ENCODE measurements around the gene COX7A2L.
A peak's percentile ranks its signal among the peaks of the same experiment; 100 is the strongest.
"Not testable (repeated sequence)": the region's sequence is repeated elsewhere in the genome, so short reads cannot be mapped to it uniquely, and the experiment has no call there.

The COX7A2L gene

DNA sequence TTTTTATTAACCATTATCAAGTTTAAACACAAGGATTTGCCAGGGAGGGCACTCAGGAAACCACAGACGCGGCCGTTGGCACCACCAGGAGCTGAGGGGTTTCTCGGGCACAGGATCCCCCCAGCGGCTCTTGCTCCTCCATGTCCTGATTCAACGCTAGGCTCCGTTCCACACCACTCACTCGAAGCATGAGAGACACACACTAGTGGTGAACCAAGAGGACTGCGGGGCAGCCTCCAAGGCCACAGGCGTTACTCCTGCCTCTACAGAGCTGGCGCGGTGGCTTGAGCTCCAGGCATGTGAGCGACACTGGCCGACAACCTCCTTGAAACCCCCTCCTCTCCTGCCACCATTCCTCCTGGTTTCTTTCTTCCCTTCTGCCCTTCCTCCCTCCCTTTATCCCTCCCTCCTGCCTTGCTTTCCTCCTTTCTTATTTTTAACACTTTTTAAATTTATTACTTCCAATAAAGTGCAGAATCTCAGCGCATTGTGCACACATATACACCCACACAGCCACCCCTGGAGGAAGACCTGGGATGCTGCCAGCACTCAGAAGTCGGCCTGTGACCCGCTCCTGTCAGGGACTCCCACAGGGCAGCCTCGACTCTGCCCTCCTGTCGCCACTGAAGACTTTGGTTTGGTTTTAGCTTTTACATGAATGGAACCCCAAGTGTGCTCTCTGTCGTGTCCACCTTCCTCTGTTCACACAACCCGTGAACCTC, 21.7 kb downstream of the COX7A2L start:
- no peak for DNase-seq (ENCODE audit: low read depth)

DNA sequence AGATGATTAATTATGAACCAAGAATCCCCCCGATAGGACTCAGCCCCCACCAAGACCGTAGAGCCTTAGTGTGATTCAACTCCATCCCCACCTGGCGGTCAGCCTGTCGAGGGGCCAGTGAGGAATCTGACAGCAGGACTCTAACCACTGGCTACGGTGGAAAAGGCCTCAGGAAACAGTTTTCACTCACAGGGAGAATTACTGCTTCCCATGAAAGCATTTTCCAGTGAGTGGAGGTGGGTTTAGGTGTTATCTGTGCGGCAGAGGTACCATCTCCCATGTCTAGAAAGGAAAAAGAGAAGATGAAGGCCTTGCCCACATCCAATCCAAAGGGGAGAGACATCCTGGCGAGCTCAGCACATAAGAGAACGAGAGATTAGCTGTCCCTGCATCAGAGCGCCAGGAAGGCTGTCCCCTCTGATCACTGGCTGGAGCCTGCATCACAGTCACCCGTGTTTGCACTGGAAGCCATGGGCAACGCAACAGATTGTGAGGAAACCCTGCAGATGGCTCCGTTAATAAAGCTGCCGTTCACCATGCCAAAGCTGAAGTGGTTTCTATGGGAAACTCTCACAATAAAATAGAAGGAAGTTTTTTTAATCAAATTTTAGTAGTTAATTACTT, 22.3 kb downstream of the COX7A2L start:
- no peak for DNase-seq (ENCODE audit: low read depth)

DNA sequence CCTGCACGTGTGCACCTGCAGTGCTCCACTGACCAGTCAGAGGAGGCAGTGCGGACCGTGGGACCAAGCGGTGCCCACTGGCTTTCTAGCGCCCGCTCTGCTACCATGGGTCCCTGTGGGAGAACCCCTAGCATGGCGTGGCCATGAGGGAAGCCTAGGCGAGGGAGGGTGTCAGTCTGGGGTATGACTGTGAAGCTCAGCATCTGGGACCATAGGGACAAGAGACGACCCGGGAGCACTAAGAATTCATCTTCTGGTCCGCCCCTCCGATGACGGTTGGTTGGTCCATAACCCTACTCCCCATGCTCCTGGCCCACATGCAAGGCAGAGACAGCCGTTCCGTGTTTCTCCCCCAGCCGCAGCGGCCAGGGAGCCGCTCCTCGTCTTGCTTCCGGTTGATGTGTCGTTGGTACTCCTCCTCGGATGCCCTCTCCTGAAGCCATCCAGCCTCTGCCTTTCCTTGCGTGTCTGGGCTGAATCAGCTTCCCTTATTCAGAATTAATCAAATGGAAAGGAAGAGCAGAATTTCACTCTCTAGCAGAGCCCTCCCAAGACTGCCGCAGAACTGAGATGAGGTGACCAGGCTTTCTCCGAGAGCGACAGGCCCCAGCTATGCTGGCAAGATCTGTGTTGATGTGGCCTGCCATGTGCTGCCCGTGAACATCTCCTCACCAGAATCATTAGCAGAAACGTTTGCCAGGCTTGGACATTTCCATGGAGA, 23.0 kb downstream of the COX7A2L start:
- no peak for DNase-seq (ENCODE audit: low read depth)

DNA sequence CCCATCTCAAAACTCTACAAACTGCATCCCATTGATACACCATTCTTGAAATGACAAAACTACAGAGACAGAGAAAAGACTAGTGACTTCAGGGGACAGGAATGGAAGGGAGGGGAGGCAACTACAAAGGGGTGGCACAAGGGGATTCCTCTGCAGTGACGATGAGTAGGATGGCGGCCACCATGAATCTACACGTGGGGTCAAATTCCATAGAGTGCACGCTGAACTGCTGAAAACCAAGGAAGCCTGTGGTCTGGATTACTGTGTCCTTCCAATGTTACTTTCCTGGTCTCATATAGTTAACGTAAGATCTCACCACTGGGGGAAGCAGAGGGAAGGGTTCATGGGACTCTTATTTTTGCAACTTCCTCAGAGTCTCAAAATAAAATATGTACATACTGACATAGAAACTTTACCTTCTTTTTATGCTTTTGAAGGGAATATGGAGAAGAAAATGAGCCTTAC, 23.6 kb downstream of the COX7A2L start:
- peak; percentile 23 for DNase-seq (ENCODE audit: low read depth)

DNA sequence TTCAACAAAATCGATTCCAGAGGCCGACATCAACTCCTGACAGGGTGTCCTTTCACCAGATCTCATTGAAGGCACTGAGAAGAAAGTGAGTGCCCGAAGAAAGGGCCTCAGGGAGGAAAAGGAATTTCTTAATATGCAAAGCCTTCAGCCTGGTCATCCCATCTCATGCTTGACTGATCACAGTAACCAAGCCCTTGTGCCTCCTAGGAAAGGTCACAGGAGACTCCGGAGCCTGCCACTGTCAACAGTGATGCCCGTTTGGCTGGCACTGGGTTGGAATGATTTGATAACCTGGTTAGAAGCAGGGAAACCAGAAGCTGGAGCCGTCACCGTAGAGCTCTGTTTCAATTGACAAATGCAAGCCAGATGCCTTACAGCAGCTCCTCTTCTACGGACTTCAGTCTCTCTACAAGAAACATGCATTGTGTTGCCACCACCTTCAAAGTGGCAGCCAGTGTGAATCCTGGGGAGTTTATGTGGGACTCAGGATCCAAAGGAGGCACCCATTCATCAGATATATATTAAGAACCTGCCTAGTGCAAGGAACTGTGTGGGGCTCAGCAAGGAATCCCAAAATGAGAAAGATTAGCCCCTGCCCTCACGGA, 24.6 kb downstream of the COX7A2L start:
- DNase-seq (ENCODE audit: low read depth): no peak

DNA sequence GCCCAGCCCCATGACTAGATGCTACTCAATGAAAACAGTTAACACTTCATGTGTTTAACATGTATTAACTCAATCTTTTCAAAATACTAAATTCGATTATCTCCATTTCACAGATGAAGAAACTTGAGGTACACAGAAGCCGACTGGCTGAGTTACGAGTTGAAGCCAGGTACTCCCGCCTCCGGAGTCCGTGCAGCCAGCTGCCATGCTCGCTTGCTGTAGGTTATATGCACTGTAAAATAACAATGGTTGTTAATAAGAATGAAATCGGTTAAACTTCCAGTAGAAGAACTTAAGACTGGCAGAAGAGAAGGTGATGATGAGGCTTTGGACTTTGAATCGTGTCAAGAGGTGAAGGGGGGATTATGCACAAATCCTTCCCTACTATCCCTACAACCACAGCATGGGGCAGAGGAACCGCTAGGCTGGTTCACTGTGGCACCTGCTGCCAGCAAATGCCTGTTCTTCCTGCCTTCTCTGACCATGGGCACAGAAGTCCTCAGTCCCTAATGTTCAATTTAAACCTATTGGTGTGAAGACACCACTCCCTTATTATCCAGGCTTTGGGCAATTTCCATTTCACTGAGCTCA, 25.4 kb downstream of the COX7A2L start:
- no peak for DNase-seq (ENCODE audit: low read depth)

DNA sequence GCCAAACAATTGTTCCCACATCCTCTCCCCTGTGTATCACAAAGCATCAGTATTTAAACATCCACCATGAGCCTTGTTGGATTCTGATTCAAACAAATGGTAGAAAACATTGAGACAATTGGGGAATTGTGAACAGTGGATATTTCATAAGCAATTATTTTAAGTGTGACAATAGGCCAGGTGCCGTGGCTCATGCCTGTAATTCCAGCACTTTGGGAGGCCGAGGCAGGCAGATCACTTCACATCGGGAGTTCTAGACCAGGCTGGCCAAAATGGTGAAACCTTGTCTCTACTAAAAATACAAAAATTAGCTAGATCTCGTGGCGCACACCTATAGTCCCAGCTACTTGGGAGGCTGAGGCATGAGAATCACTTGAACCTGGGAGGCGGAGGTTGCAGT, 26.2 kb downstream of the COX7A2L start:
- DNase-seq (ENCODE audit: low read depth): not testable (repeated sequence)

DNA sequence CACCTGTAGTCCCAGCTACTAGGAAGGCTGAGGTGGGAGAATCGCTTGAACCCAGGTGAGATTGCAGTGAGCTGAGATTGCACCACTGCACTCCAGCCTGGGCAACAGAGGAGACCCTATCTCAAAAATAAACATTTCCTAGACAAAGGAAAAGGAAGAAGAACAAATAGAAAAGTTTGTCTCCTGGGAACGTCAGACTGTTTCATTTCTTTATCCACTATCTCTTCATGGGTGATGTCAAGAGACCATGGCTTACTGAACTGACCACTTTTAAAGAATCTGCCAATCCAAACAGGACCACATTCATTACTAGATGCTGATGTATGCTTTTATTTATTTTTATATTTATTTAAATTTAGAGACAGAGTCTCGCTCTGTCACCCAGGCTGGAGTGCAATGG, 26.8 kb downstream of the COX7A2L start:
- no peak for DNase-seq (ENCODE audit: low read depth)

DNA sequence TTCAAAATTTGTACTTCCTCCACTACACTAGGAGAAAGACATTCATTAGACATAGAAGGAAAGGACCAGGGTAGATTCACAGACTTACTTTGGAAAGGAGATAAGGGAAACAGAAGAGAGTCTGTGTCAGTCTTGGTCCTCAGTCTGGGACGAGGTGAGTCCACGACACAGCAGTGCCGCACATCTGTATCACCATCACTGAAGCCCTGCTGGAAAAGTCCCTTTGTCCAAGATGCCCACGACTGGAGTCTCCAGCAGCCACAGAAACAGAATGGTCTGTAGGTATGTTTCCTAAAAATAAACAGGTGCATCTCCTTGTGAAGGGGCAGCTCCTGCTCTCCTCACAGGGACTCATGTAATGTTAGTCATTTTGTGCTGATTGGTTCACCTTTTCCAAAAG, 27.4 kb downstream of the COX7A2L start:
- DNase-seq (ENCODE audit: low read depth): no peak

DNA sequence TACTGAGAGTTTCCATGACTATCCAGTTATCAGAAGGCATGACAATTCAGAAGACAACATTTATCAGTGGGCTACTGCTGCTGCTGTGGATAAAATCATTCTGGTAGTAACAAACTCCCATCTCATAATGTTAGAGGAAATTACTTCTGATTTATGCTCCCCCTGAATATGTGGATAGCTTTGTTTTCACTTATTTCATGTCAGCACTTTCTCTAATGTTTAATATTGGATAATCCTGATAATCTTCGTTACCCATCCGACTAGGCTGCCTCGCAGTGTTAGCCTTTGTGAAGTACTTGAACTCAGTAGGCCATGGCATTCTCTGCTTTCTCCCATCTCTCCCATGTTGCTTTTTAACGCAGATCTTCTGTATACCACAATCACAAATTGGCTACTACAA, 28.4 kb downstream of the COX7A2L start:
- DNase-seq (ENCODE audit: low read depth): no peak

DNA sequence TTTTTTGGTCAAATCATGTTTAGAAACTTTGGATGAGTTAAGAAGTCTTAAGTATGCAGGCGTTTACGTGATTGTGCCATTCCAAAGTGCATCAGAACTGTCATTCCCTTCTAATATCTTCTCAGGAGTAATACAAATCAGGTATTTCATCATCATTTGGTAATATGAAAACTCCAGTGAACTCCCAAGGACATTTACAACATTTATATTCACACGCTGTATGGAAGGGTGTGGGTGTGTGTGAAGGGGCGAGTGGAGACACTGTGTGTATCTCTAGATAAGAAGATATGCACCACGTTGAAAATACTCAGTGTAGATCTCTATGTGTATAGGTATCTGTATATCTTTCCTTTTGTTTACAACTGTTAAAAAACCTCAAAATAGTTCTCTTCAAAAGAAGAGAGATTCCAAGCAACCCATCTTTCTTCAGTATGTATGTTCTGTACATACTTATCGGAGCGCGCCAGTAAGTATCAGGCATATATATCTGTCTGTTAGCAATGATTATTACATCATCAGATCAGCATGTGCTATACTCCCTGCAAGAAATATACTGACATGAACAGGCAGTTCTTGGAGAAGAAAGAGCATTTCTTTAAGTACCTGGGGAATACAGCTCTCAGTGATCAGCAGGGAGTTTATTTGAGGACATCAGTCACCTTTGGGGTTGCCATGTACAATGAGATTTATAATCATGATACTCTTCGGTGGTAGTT, 29.3 kb downstream of the COX7A2L start:
- no peak for DNase-seq (ENCODE audit: low read depth)

DNA sequence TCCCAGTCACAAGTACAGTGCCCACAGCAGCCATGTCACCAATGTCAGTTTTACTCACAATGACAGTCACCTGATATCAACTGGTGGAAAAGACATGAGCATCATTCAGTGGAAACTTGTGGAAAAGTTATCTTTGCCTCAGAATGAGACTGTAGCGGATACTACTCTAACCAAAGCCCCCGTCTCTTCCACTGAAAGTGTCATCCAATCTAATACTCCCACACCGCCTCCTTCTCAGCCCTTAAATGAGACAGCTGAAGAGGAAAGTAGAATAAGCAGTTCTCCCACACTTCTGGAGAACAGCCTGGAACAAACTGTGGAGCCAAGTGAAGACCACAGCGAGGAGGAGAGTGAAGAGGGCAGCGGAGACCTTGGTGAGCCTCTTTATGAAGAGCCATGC, 31.3 kb downstream of the COX7A2L start:
- DNase-seq (ENCODE audit: low read depth): no peak

DNA sequence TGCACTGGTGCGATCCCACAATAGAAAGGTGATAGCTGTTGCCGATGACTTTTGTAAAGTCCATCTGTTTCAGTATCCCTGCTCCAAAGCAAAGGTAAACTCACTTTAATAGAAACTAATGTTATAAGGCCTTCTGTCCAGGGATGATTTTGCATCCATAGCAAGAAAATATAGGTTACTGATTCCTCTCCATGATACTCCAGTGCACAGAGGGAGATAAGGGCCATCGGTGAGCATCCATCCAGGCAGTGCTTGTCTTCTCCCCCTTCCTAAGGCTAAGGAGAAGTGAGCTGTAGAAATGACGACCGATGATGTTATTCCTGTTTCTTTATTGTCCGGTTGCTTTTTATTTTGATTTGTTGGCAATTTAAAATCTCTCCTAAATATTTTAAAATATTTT, 32.1 kb downstream of the COX7A2L start:
- DNase-seq (ENCODE audit: low read depth): no peak

DNA sequence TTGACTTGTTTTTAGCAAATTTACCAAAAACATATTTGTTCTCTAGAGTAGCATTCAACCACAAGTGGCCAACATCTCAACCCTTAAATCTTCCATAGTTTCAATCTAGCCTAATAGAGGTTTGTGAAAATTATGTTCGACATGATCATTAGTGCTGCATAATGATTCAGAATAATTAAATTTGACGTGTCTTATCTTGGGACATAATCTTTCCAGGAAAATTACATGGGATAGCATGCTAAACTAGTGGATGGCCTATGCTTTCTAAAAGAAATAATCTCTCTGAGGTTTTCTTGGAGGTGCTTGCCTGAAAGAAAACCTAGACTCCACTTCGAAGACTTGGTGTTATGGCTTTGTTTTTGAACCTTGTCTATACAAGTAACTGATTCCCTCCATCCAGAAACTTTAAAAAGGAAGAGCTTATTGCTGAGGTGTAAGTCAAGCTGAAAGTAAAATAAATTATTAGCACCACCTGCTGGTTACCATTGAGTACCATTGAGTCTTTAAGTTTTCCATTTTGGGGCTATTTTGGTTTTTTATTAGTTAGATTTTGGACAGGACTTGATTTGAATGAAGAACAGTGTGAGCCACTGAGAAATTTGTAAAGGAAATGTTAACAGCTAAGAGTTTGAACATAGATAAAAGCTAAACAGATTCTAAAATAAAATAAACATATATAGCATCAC, 32.7 kb downstream of the COX7A2L start:
- peak; percentile 57 for DNase-seq (ENCODE audit: low read depth)

DNA sequence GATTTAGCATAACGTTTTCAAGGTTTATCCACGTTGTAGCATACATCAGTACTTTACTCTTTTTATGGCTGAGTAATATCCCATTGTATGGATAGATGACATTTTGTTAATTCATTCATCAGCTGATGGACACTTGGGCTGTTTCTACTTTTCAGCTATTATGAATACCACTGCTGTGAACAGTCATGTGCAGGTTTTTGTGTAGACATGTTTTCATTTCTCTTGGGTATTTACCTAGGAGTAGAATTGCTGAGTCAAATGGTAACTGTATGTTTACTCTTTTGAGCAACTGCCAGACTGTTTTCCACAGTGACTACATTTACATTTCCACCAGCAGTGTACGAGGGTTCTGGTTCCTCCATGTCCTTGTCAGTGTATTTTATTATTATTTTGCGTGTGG, 33.9 kb downstream of the COX7A2L start:
- DNase-seq (ENCODE audit: low read depth): no peak

DNA sequence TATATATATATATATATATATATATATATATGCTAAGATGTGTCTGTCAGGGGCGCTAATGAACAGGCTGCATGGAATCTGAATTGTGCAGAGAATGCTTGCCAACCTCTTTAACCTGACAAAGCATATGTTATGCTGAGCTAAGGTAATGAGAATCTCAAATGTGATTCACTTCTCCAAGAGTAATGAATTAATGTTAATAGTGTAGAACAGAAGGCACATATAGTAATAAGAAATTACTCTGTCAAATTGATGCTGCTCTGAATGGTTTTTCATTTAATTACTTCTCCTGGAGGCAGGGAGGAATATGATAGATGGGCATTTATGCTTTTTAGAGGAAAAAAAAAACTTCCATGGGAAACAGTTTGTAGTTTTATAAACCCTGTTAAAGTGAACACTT, 35.4 kb downstream of the COX7A2L start:
- no peak for DNase-seq (ENCODE audit: low read depth)

DNA sequence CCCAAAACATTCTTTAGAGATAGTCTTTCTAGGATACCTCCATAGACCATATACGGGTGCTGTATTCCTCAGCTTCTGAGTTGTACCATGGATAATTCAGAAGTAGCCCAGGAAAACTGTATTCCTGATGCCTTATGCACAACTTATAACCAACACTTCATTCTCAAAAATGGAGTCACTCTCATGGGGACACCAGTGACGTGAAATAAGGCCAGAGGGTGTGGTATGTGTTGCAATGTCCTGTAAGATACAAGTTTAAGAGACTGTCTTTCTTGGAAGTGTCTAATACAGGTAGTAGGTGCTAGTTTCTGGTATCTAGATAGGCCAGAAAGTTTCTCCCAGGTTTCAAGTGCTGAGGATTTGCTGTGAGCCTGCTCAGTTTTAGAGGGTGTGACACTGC, 36.1 kb downstream of the COX7A2L start:
- no peak for DNase-seq (ENCODE audit: low read depth)

DNA sequence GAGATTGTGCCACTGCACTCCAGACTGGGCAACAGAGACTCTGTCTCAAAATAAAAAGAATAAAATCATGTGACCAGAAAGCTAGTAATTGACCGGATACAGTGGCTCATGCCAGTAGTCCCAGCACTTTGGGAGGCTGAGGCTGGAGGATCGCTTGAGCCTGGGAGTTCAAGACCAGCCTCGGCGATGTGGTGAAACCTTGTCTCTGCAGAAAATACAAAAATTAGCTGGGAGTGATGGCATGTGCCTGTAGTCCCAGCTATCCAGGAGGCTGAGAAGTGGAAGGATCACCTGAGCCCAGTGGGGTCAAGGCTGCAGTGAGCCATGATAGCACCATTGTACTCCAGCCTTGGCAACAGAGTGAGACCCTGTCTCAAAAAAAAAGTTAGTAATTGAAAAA, 36.8 kb downstream of the COX7A2L start:
- no peak for DNase-seq (ENCODE audit: low read depth)

DNA sequence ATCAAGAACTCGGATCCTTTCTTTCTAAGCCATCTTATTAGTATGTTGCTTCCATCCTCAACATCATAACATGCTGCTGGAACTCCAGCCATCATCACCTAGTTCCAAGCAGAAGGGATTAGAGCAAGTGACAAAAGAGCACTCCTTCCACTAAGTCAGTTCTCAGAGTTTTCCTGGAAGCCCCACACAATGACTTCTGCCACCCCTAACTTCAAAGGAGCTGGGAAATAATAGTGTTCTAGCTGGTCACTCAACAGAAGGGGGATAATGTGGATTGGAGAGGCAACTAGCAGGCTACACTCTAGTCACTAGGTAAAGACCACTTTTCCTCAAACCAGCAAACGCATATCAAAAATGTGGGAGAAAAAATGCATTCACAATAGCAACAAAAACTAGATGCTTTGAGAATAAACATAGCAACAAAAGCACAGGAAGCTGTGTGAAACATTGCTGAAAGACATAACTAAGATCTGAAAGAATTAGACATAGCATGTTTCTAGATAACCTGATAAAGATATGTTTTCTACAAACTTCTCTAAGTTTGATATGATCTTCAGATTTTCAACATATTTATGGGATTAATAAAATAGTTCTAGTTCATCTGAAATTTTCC, 39.5 kb downstream of the COX7A2L start:
- no peak for DNase-seq (ENCODE audit: low read depth)

DNA sequence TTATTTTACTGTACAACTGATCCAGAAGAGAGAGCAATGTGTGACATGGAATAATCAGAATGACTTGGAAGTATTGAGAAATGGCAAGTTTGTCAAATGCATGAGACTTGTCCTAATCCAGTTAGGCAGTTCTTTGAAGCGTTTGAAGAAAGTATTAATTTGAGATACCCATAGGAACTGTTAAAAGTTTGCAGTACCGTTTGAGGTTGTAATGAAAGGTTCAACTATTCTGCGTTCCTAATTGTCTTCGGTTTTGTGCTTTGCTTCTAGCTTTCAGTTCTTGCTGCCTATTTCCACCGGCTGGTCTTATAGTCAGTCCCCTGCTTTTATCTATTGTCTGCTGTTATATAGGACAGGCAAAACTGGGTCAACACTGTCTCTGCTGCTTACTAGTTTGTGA, 41.8 kb downstream of the COX7A2L start:
- no peak for DNase-seq (ENCODE audit: low read depth)

DNA sequence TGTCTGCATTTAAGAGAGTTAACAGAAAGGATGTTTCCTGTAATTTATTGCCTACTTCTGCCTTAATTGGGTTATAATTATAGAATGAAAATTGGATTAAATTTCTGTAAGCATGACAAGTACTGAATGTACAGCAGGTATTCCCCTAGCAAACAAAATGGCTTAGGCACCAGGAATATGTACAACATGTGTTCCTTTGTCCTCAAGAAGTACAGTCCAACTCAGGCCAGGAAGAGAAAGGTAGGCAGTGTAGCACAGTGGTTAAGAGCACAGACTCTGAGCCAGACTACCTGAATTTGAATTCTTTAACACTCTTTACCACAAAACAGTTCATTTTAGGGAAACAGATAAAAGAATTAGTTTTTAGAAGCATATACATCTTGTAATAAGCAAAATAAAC, 43.1 kb downstream of the COX7A2L start:
- DNase-seq (ENCODE audit: low read depth): no peak
